ENCODE results near the gene NEK1. TPM values are rescaled to one million over a fixed set of nuclear protein-coding genes. Genes with fewer than 3 reads are reported as not detected.

NEK1 gene
- total and polyA plus RNA-seq, 4 donors = 3.6 to 32.9 (median 9.3) TPM

GRCh38 chr4:169398316-169398715, 214.1 kb downstream of the NEK1 start:
- DNase-seq (peak in 1 of 3 donors; percentile 3), ATAC-seq (ENCODE audit: insufficient read depth, low FRiP score) (no peak)
- no peak for TF ChIP-seq CTCF (IDR thresholded peaks at IDR 0.05; ENCODE audit: control extremely low read depth, extremely low read depth)
- Histone ChIP-seq H3K9ac (ENCODE audit: insufficient read depth in 1 of 2, low read length in 2 of 2) (no peak overlapping the region), H3K27ac (ENCODE audit: low read depth in 1 of 2, low read length in 1 of 2) (no peak overlapping the region), H3K27me3 (ENCODE audit: control insufficient read depth in 3 of 3, insufficient read depth in 3 of 3, low read length in 2 of 3) (no peaks in the 10 kb centered on the region), H3K9me3 (ENCODE audit: control insufficient read depth in 4 of 4, insufficient read depth in 3 of 4, low read length in 3 of 4) (no peaks in the 10 kb centered on the region), H3K4me1 (ENCODE audit: control insufficient read depth in 5 of 5, insufficient read depth in 5 of 5, low read length in 5 of 5) (no peaks in the 10 kb centered on the region), H3K4me3 (no peak overlapping the region), H3K36me3 (ENCODE audit: control insufficient read depth in 4 of 4, insufficient read depth in 4 of 4, low read length in 4 of 4) (peaks cover 0 to 8% (median 2%) of the 10 kb centered on the region in 4 donors)

- TF ChIP-seq CTCF (IDR thresholded peaks at IDR 0.05; ENCODE audit: control extremely low read depth, extremely low read depth) = no peak
- H3K27me3 ChIP-seq (ENCODE audit: control insufficient read depth in 3 of 3, insufficient read depth in 3 of 3, low read length in 2 of 3) = no peaks in the 10 kb centered on the region
- DNase-seq (peak in 2 of 3 donors; percentile 11 to 38), ATAC-seq (ENCODE audit: insufficient read depth, low FRiP score) (no peak)
- no peaks in the 10 kb centered on the region for H3K4me1 ChIP-seq (ENCODE audit: control insufficient read depth in 5 of 5, insufficient read depth in 5 of 5, low read length in 5 of 5)
- WGBS, 2 donors = 61 to 77% methylated on average over 2 of the region's 2 CpGs
- no peak overlapping the region for H3K27ac ChIP-seq (ENCODE audit: low read depth in 1 of 2, low read length in 1 of 2)
- H3K36me3 ChIP-seq (ENCODE audit: control insufficient read depth in 4 of 4, insufficient read depth in 4 of 4, low read length in 4 of 4) = peaks cover 0 to 8% (median 2%) of the 10 kb centered on the region in 4 donors
- H3K9me3 ChIP-seq (ENCODE audit: control insufficient read depth in 4 of 4, insufficient read depth in 3 of 4, low read length in 3 of 4) = no peaks in the 10 kb centered on the region
- H3K4me3 ChIP-seq = no peak overlapping the region
- H3K9ac ChIP-seq (ENCODE audit: insufficient read depth in 1 of 2, low read length in 2 of 2) = no peak overlapping the region
Observed at GRCh38 chr4:169397762-169398161, 214.6 kb downstream of the NEK1 start.

- no peaks in the 10 kb centered on the region for H3K27me3 ChIP-seq (ENCODE audit: control insufficient read depth in 3 of 3, insufficient read depth in 3 of 3, low read length in 2 of 3)
- WGBS, 2 donors = 69 to 70% methylated on average over 3 of the region's 3 CpGs
- TF ChIP-seq CTCF (IDR thresholded peaks at IDR 0.05; ENCODE audit: control extremely low read depth, extremely low read depth) = no peak
- ATAC-seq (ENCODE audit: insufficient read depth, low FRiP score) = no peak
- DNase-seq = no peak
- peaks cover 0 to 6% (median 0%) of the 10 kb centered on the region in 4 donors for H3K9me3 ChIP-seq (ENCODE audit: control insufficient read depth in 4 of 4, insufficient read depth in 3 of 4, low read length in 3 of 4)
- no peak overlapping the region for H3K4me3 ChIP-seq
- H3K4me1 ChIP-seq (ENCODE audit: control insufficient read depth in 5 of 5, insufficient read depth in 5 of 5, low read length in 5 of 5) = no peaks in the 10 kb centered on the region
- H3K36me3 ChIP-seq (ENCODE audit: control insufficient read depth in 4 of 4, insufficient read depth in 4 of 4, low read length in 4 of 4) = no peaks in the 10 kb centered on the region
- H3K9ac ChIP-seq (ENCODE audit: insufficient read depth in 1 of 2, low read length in 2 of 2) = no peak overlapping the region
- H3K27ac ChIP-seq (ENCODE audit: low read depth in 1 of 2, low read length in 1 of 2) = no peak overlapping the region
Observed at GRCh38 chr4:169385376-169385775, 227.0 kb downstream of the NEK1 start.

GRCh38 chr4:169384779-169385178, 227.6 kb downstream of the NEK1 start:
- Histone ChIP-seq H3K36me3 (ENCODE audit: control insufficient read depth in 4 of 4, insufficient read depth in 4 of 4, low read length in 4 of 4) (no peaks in the 10 kb centered on the region), H3K9ac (ENCODE audit: insufficient read depth in 1 of 2, low read length in 2 of 2) (no peak overlapping the region), H3K4me1 (ENCODE audit: control insufficient read depth in 5 of 5, insufficient read depth in 5 of 5, low read length in 5 of 5) (no peaks in the 10 kb centered on the region), H3K9me3 (ENCODE audit: control insufficient read depth in 4 of 4, insufficient read depth in 3 of 4, low read length in 3 of 4) (peaks cover 0 to 7% (median 0%) of the 10 kb centered on the region in 4 donors), H3K4me3 (no peak overlapping the region), H3K27me3 (ENCODE audit: control insufficient read depth in 3 of 3, insufficient read depth in 3 of 3, low read length in 2 of 3) (no peaks in the 10 kb centered on the region), H3K27ac (ENCODE audit: low read depth in 1 of 2, low read length in 1 of 2) (no peak overlapping the region)
- ATAC-seq (ENCODE audit: insufficient read depth, low FRiP score) (no peak), DNase-seq (no peak)
- WGBS, 2 donors = 82 to 89% methylated on average over 3 of the region's 3 CpGs
- TF ChIP-seq CTCF (IDR thresholded peaks at IDR 0.05; ENCODE audit: control extremely low read depth, extremely low read depth) = no peak
